Stimulated activated naive CD4-positive, alpha-beta T cell treated with Interleukin-2 at 50 U/mL for 16 hours (primary cell): Measurements from ENCODE around the gene SST.
A peak's percentile ranks its signal among the peaks of the same experiment; 100 is the strongest.
"Not testable (repeated sequence)": the region's sequence is repeated elsewhere in the genome, so short reads cannot be mapped to it uniquely, and the experiment has no call there.

Source experiments
- DNase-seq: peaks from one replicate; lab custom pipeline; 2025; lab: John Stamatoyannopoulos, UW

Gene SST

DNA sequence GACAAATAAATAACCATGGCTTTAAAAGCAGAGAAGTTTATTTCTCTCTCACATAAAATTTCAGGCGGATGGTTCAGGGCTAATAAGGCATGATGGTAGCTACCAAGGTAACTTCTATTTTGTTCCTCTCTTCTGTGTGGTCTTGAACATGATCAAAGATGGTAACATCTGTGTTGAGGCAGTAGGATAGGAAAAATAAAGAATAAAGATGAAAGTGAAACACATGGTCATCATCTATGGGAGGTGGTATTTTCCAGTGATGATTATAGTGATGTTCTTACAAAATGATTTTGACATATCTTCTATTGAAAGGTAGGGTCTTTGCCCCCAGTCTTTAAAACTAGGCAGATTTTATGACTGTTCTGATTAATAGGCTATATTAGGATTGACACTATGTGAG lies 14.2 kb upstream of the SST start:
- DNase-seq: no peak

DNA sequence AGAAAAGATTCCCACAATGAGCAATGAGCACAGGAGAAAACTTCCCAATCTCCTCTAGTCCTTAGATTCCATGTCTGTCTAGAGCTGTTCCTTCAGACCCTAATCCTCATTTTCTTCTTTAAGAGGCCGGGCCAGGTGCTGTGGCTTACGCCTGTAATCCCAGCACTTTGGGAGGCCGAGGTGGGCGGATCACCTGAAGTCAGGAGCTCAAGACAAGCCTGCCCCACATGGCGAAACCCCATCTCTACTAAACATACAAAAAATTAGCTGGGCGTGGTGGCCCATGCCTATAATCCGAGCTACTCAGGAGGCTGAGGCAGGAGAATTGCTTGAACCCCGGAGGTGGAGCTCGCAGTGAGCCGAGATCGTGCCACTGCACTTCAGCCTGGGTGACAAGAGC lies 11.6 kb upstream of the SST start:
- not testable (repeated sequence) for DNase-seq

DNA sequence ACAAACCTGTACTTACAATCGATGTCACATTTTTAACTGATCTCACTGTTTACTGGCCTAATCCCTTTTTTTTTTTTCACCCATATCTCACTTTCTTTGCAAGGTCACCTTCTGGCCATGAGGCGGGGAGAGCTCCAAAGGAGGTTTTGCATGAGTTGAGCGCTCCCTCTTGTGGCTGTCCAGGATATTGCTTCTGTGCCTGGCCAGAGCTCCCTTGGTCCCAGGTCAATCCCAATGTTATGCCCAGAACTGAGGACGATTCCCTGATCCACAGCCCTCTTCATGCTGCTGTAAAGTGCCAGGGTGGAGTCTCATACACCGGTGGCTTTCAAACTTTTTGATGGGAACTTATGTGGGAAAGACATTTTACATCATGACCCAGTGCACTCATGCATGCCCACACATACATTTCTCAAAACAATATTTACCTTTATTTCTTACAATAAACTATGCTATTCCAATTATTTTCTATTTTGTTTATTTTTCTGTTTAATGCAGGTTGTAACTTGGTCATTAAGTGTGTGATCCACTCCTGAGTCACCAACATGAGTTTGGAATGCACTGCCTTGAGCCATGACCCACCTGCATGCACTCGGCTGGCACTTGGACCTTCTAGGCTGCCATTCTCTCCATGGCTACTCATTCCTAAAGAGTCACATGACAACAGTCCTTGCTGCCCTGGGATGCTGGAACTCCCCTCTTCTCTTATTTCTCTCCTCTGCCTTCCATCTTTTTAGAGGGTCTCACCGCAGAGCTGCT lies 9.6 kb upstream of the SST start:
- DNase-seq: peak; percentile 55

DNA sequence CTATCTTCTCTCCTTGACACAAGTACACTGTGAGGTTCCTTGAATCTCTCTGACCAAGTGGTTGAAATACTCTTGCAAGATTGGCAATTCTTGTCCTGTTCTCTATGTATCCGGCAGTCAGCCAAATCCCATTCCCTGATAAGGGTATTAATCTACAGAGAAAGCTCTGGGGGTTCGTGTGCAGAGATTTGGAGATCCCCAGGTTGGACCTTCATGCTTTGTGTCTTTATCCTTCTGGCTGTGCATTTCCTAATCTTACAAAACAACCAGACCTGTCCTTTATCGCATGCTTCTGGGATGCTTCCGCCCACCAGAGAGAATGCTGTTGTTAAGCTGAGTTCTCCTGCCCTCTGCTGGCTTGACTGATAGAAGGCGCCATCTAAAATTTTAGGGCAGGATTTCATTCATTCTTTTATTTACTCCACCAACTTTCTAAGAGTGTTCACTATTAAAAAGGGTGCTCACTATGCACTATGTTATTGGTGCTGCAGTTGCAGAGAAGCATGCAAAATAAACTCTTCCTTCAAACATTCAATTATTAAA lies 8.6 kb upstream of the SST start:
- no peak for DNase-seq

DNA sequence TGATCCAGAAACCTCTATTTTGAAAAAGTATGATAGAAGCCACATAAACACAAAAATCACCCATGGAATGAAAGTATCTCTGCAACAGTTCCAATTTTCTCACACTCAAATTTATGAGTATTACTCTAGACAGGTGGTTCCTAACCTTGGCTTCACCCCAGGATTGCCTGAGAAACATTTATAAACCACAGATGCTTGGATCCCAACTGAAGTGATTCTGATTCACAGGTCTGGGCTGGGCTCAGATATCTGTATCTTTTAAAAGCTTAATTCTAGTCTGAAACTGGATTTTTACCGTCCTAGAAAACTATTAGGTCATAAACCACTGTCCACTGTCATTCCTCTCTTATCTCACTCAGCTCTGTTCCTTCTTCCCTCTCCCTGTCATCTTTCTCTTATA lies 7.4 kb upstream of the SST start:
- DNase-seq: no peak

DNA sequence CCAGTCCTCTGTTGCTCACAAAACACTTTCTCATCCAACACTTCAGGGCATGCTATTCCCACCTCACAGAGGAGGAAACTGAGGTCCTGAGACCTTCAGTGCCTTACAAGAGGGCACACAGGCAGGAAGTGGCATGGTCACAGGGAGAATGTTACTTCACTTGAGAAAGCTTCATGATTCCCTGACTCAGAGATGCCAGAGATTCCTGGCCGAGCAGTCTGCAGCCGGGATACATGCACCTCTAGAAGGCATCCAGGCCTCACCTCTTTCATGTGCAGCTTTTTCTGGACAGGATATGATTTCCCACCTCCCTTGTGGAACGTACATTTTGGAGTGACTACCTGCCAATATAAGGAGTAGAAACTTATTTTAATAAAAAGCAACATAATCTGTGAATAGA lies 2.8 kb upstream of the SST start:
- DNase-seq: no peak

DNA sequence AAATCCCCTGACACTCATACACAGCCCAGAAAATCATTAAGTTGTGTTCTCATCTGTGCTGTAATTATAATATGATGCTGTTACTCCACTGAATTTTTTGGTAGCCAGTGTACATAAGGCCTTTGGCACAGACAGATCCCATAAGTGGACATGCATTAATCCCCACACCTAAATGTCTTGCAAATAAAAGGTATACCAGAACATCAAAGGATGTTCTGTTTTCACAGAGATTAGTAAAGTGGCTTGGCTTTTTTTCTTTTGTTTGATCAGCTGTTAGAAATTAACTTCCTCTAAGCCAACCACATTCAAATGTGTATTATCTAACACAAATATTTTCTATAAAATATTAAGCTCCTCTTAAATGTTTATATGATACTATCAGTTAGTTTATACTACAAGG lies 2.7 kb downstream of the SST start:
- DNase-seq: no peak

DNA sequence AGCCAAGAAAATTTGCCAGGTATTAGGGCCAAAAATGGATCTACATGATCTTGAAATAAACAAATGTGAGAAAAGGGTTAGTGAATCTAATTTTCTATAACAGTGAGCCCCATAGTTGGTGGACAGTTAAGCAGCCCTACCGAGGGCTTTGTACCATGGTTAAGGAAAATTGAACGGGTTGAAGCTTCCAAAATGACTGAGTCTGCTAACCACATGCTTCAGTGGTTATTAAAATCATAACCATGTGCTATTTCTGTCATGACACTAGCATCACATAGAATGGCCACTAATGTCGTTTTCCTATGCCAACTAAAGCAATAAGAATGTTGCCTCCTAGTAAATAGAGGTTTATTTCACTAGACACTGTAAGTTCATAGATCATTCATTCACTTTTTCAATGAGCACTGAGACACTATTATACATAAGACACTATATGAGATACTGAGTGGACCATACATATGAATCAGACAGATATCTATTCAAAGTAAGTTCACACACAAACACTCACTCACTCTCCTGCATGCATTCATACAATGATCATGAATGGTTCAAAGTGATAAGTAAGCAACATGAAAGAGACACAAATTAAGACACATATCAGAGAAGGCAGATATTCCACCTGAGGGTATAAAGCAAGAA lies 4.3 kb downstream of the SST start:
- DNase-seq: no peak

DNA sequence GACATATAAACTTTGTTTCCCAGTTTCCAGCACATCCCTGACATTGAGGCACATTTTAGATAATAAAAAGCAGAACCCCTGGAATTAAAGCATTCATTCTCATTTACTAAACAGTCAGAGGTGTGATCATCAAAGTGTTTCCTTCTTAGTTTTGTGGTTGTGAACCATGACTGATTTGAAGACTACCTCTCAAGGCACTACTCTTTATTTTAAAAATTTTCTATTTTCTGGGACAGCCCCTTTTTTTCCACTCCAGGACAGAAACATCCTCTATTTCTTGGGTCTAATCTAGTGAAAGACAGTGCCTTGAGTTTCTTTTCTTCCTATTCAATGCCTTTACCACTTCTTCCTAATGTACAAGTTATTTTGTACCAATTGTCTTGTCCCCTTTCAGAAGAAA lies 5.2 kb downstream of the SST start:
- DNase-seq: no peak

DNA sequence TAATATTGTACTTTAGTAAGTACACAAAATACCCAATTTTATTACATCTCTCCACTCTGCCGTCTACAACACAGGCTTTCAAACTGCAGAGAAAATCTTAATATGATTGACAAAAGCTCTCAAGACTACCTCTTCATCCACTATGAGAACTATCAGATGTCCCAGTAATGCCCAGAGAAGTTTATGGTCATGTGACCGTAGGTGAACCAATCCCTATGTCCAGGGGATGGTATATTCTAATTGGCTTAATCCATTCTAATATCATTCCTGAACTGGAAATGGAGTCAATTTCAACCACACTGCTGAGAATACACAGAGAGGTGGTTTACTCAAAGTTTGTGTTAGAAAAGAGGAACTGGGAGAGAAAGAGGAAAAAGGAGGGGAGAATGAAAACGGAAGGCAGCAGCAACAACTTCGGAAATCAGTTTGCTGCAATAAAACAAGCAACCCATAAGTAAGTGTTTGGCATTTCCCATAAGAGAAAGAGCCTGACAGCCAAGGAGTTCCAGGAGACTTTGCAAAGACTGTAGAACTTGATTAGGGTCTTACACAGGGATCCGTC lies 7.3 kb downstream of the SST start:
- no peak for DNase-seq

DNA sequence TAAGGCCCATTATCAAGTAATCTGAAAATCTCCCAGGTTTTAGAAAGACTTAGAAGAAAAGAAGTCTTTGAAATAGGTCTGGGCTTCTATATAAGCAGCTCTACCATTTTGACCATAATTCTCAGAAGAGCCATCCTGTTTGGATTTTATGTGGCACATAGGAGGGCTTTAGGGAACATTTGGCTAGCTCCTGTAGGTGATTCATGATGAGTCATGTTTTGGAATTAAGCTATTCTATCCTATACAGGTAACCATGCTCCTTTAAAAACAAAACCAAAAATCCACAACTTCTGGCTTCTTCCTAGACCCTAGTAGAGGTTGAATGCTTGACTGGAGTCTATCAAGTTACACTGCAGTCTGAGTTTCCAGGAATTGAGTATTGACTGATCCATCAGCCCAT lies 8.9 kb downstream of the SST start:
- DNase-seq: no peak

DNA sequence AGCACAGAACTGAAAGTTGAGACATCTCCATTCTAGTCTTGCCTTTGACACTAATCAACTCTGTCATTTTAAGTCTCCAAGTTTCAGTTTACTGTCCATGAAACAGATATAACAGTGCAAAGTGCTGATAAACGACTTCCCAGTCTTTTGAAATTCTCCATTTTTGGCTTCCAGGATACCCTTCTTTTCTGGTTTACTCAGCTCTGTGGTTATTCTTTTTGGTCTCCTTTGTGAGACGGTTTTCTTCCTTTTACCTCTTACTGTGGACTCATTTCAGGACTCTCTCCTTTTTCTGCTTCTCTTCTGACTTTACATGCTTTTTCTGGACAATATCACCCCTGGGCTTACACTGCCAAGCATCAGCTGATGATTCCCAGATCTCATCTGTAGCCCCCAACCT lies 18.9 kb downstream of the SST start:
- DNase-seq: no peak

DNA sequence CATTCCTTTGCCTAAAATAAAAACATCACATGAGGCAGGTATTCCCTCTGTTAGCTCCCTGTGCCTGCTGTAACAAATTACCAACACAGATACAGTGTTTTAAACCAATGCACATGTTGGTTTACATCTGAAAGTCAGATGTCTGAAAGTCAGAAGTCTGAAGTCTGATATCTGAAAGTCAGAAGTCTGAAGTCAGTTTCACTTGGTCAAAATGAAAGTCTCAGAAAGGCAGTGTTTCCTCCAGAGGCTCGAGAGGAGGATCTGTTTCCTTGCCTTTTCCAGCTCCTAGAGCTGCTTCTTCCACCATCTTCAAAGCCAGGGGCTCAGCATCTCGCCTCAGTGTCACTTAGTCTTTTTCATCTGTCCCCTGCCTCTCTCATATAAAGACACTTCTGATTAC lies 22.0 kb downstream of the SST start:
- DNase-seq: no peak

DNA sequence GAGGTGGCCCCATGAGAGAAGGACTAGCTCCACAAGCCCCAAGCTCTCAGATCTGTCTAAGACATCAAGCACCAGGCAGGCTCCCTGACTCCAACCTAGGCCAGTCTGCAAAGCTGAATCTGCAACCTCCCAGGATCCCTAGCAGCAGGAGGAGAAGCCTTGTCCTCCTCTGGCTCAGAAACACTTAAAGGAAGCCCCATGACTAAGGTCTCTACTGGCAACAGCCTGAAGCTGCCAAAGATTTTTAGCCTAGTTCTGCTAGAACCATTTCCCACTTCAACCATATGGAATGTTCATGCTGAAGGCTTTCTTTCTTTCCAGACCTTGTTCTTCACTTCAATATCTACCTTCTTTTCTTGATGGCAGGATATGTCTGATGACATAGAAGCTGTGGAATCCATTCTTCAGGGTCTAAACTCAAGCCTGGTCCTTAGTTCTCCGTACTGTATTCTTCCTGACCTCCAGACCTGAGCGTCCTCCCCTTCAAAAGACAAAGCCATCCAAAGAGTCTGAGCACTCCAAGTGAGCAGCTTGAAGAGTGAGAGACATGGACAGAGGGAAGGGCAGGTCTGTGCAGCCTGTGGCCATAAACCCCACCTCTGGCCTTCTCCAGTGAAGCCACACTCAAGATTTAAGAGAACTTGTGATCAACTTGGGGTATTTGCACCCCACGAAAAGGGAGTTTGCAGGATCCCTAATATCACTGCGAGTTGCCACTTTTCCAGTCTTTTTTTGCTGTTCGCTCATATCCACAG lies 23.1 kb downstream of the SST start:
- no peak for DNase-seq

DNA sequence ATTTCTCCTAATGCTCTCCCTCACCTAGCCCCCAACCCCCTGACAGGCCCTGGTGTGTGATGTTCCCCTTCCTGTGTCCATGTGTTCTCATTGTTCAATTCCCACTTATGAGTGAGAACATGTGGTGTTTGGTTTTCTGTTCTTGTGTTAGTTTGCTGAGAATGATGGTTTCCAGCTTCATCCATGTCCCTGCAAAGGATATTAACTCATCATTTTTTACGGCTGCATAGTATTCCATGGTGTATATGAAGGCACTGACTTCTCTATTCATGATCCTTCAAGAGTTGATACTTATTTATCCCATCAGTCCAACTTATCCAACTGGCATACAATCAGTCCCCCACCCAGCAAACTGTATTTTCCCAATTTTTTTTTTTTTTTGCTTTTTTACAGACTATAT lies 24.8 kb downstream of the SST start:
- DNase-seq: not testable (repeated sequence)

DNA sequence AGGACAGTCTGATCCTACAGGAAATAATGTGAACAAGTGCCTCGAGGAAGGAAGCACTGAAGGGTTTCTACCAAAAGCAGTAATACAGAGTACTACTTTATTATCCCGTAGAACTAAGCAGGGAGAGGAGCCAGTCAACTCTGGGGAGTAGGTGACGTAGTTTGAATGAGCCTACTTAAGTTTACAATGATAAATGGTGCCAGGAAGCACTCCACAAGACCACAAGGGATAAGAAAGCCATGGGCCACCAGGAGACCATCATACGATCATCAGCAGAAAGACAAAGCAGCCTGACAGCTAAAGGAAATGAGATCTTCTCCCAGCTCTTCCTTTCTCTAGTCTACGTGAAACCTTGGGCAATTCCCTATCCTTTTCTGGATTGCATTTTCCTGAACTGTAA lies 27.3 kb downstream of the SST start:
- no peak for DNase-seq

DNA sequence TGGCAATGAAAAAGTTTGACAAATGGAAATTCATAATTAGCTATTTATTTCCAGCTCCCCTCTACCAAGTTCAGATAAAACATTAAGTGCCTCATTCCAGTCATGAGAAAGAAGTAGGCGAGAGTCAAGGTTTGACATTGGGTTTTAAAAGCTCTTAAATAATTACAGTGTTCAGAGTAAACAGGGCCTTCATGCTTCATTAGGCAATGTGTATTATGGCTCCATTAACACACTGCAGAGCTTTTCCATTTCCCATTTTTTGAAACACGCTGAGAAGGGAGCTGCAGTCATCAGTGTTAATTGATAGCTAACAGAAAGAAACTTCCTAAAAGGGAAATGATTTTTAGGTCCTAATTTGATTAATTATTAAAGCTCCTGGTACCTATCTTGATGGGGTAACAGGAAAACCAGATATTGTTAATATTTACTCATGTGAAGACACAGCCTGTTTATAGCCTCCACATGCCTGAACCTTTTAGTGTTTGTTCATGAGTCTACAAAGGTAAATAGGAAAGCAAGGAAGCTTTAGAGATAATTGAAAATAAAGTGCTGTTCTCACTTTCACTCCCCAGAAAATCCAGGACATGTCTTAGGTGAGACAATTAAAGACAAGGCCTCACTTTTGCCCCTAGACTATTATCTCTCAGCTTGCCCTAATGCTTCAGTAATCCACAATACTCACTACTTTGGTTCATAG lies 28.7 kb downstream of the SST start:
- DNase-seq: no peak

DNA sequence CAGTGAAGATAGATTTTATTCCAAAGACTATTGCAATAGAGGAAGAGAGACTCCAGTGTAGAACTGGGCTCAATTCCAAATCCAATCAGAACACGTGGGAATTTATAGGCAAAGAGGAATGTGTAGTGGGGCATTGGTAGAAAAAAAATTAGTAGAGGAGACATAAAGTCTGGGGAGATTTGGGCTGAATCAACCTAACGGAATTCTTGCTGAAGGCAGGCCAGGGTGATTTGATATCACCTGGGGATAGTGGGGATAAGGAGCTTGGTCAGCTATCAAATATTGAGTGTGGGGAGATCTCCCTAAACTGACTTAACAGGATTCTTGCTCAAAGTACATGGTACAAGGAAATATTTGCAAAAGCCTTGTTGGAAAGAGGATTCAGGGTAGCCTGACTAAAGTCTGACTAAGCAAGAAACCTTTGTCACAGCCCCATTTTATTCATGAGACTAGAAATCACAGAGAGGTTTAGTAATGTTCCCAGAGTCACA lies 29.6 kb downstream of the SST start:
- no peak for DNase-seq

DNA sequence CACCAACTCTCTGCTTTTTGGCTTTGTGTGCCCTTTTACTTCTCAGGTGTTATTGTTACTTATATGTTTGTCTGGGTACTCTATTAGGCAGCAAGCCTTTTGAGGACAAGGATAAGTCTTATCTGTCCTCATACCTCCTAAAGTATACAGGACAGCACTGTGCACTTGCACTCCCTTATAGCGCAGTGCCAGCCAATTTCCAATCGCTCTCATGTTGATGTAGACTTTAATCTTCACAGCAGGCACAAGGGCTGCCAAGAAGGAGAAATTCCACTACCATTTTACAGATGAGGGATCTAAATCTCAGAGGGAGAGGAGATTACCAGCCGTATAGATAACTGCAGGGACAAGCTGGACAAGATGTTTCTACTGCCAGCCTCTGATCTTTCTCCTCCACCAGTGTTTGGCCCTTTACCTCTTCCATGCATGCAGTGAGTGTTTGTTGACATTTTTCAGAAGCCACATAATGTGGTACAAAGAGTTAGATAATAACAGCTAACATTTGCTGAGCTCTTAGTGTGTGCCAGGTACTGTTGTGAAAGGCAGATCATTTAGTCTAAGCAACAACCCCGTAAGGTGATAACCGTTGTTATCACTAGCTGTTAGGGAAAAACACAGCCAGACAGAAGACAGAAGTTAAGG lies 30.1 kb downstream of the SST start:
- no peak for DNase-seq

DNA sequence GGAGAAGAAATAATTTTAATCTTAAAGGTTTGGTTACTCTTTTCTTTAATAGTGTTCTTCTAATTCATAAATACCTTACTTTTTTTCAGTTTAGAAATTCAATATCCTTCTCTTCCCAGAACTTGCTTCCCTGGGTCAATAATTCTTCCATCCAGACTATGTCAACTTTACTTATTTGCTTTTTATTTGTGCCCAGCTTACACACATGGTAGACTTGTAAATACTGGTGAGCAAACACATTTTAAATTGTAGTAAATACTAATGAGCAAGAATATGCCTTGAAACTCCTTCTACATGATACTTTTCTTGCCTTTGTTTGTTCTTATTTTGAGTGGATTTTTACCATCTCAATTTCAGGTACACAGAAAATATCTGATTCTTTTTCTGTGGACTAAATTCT lies 33.7 kb downstream of the SST start:
- DNase-seq: no peak

DNA sequence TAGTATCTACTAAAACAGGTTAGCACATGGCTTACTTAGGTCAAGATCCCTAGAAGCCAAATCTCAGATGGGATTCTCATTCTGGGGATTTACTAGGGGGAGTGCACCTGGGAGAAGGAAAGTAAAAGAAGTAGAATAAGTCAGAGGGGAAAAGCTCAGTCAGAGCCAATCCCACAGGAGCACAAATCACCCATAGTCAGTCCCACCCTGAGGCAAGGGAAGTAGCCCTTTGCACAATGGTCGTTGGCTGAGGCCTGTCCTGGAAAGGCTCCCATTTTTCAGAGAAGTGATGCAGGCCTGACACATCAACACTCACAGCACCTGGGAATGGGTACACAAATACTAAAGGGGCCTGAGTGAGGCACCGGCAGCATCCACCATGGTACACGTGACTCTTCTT lies 39.8 kb downstream of the SST start:
- DNase-seq: no peak
